Endothelial cell of umbilical vein (primary cell): Measurements from ENCODE around the gene COQ8B. TPM values are rescaled to one million over a fixed set of nuclear protein-coding genes. Genes with fewer than 3 reads are reported as not detected.

Source experiments
- BruUV-seq: library from RNA; stranded (reverse); fragments of 400-500 nt; replicated peaks from 2 replicates; lab custom pipeline; 2021; lab: Mats Ljungman, UMichigan
- CTCF ChIA-PET: fragments of 300-600, 350-600 bp; sonication (Branson Sonifier 250); formaldehyde crosslinking; loops from one replicate; lab custom pipeline; 2021; ENCODE audit warnings: antibody characterized with exemption, inconsistent platforms; lab: Charles Lee
- POLR2A ChIA-PET: fragments of 300-600, 350-600 bp; sonication (Branson Sonifier 250); formaldehyde crosslinking; loops from one replicate; lab custom pipeline; 2021; ENCODE audit warnings: antibody characterized with exemption, inconsistent platforms; lab: Charles Lee
- DNase-seq: peaks from one replicate; pipeline ENCODE4 v3.0.0-alpha.2; 2011; ENCODE audit warnings: low read depth, low spot score
- FAIRE-seq: peaks from 2 replicates; lab custom pipeline; 2011; peaks lifted over from hg19 to GRCh38; lab: Jason Lieb, UNC
- H2AFZ ChIP-seq: 2 replicates; pipeline ENCODE4 v1.6.0; 2012; ENCODE audit warnings: low read depth, low read length, control low read depth, inconsistent platforms
- H3K27ac ChIP-seq: 2 replicates; pipeline ENCODE4 v1.5.1; 2011; ENCODE audit warnings: low read depth, mild to moderate bottlenecking, control low read depth, low read length, moderate library complexity; ENCODE audit not compliant: insufficient read depth
- H3K27me3 ChIP-seq, 2 experiments: 2 replicates each; pipeline versions ENCODE4 v1.6.0 to v1.6.1; 2011; ENCODE audit warnings: low read length in 2 of 2, mixed read lengths in 1 of 2; ENCODE audit not compliant: control insufficient read depth in 2 of 2, insufficient read depth in 2 of 2
- H3K36me3 ChIP-seq, 2 experiments: 2 replicates in 1 of 2; 3 replicates in 1 of 2; pipeline ENCODE4 v1.5.1; 2011; ENCODE audit warnings: low read length in 2 of 2, mild to moderate bottlenecking in 1 of 2, moderate library complexity in 1 of 2; ENCODE audit not compliant: control insufficient read depth in 2 of 2, insufficient read depth in 2 of 2; ENCODE audit errors: extremely low read depth in 1 of 2
- H3K4me1 ChIP-seq: 3 replicates; pipeline ENCODE4 v1.5.1; 2011; ENCODE audit warnings: mild to moderate bottlenecking, low read length; ENCODE audit not compliant: control insufficient read depth, insufficient read depth; ENCODE audit errors: extremely low read depth
- H3K4me2 ChIP-seq: 2 replicates; pipeline ENCODE4 v1.6.1; 2011; ENCODE audit warnings: low read length, control low read depth, mixed read lengths; ENCODE audit not compliant: insufficient read depth
- H3K4me3 ChIP-seq, 3 experiments: fragments of 200-600 bp in 1 of 3; sonication (generic), shearing (Covaris generic) in 1 of 3; replicated peaks in 1 of 3; 2 replicates each; pipeline ENCODE4 v1.5.1; 2011 to 2016; ENCODE audit warnings: control low read depth in 3 of 3, low read length in 3 of 3, mild to moderate bottlenecking in 2 of 3, inconsistent platforms in 1 of 3, low read depth in 1 of 3, moderate library complexity in 1 of 3; ENCODE audit not compliant: insufficient read depth in 1 of 3
- H3K79me2 ChIP-seq: 2 replicates; pipeline ENCODE4 v1.6.0; 2012; ENCODE audit warnings: low read length, inconsistent platforms; ENCODE audit not compliant: control insufficient read depth, insufficient read depth
- H3K9ac ChIP-seq: replicated peaks from 2 replicates; pipeline ENCODE3; 2011; ENCODE audit warnings: low read length, control low read depth; ENCODE audit not compliant: insufficient read depth; ENCODE audit errors: extremely low read depth
- H3K9me1 ChIP-seq: replicated peaks from 3 replicates; pipeline ENCODE4 v1.6.0; 2011; ENCODE audit warnings: mild to moderate bottlenecking, low read length; ENCODE audit not compliant: control insufficient read depth, insufficient read depth; ENCODE audit errors: extremely low read depth
- H3K9me3 ChIP-seq: replicated peaks from 2 replicates; pipeline ENCODE4 v1.5.1; 2012; ENCODE audit warnings: low read length, inconsistent platforms; ENCODE audit not compliant: control insufficient read depth, insufficient read depth
- H4K20me1 ChIP-seq: replicated peaks from 2 replicates; pipeline ENCODE3; 2011; ENCODE audit warnings: mild to moderate bottlenecking, low read length; ENCODE audit not compliant: control insufficient read depth, insufficient read depth; ENCODE audit errors: extremely low read depth
- CTCF ChIP-seq, 2 donors: IDR thresholded peaks; 1 replicate in 1 of 2; 2 replicates in 1 of 2; pipeline ENCODE4 v1.5.1; 2011; ENCODE audit warnings: low read length in 2 of 2, mild to moderate bottlenecking in 2 of 2, moderate library complexity in 2 of 2, control low read depth in 1 of 2, inconsistent platforms in 1 of 2, low read depth in 1 of 2; ENCODE audit not compliant: insufficient read depth in 1 of 2; ENCODE audit errors: extremely low read depth in 1 of 2
- EZH2 ChIP-seq: IDR thresholded peaks from 2 replicates; pipeline ENCODE4 v1.6.1; 2012; ENCODE audit warnings: borderline replicate concordance, low read depth, mild to moderate bottlenecking, moderate library complexity, low read length, inconsistent platforms; ENCODE audit not compliant: severe bottlenecking
- GATA2 ChIP-seq: IDR thresholded peaks from 2 replicates; pipeline ENCODE4 v1.7.0; 2011; ENCODE audit warnings: low read depth, mild to moderate bottlenecking, moderate library complexity, mixed read lengths, low read length; ENCODE audit not compliant: insufficient read length, insufficient read depth
- JUN ChIP-seq: IDR thresholded peaks from 2 replicates; pipeline ENCODE4 v1.6.1; 2011; ENCODE audit warnings: borderline replicate concordance, low read depth; ENCODE audit not compliant: insufficient read length, insufficient read depth
- MAX ChIP-seq: IDR thresholded peaks from 2 replicates; pipeline ENCODE4 v1.6.1; 2011; ENCODE audit not compliant: insufficient read depth, insufficient read length
- MYC ChIP-seq: IDR thresholded peaks from one replicate; pipeline ENCODE4 v1.6.1; 2011; ENCODE audit warnings: mild to moderate bottlenecking, low read depth, low read length
- POLR2A ChIP-seq: IDR thresholded peaks from 2 replicates; pipeline ENCODE4 v1.6.1; 2012; ENCODE audit warnings: low read depth, mild to moderate bottlenecking, control low read depth, low read length
- dilution Hi-C: fragments of 300-500 bp; cut with MboI; formaldehyde crosslinking; loops from one replicate; pipeline ENCODE4 v1.15.0; 2019; ENCODE audit warnings: low sequenced_read_pairs; ENCODE audit not compliant: extremely low pct_ligation_motif_present
- intact Hi-C: fragments of 100-400 bp; cut with micrococcal nuclease; formaldehyde crosslinking; loops from one replicate; pipeline ENCODE4 v1.10.0; 2022
- polyA plus RNA-seq, 4 experiments: library from polyadenylated mRNA; depleted of rRNA in 3 of 4; stranded (reverse) in 3 of 4; unstranded in 1 of 4; fragments of >200 nt; gene quantifications; 2 replicates each; pipeline versions ENCODE4 v1.2.1 to v1.2.3, GENCODE V29; 2011 to 2012; ENCODE audit warnings: missing spikeins in 1 of 4
- total RNA-seq: library from RNA; stranded (reverse); gene quantifications from 2 replicates; pipeline ENCODE4 v1.2.3, GENCODE V29; 2021

The COQ8B gene
- total and polyA plus RNA-seq, 2 donors (not counting 3 experiments of a cell fraction or from before 2014, with no cell fraction given) = 16.2 to 19.2 TPM

GRCh38 chr19:40674291-40674690 is 42.4 kb downstream of the COQ8B start:
- no TSS peak for BruUV-seq
- H3K4me2 ChIP-seq = no peak overlapping the region
- peaks cover 26 to 60% of the 10 kb centered on the region in 2 experiments for H3K36me3 ChIP-seq
- intact Hi-C loops = no loop called here
- H3K9ac ChIP-seq = no peak overlapping the region
- no peak for DNase-seq
- H3K4me1 ChIP-seq = no peaks in the 10 kb centered on the region
- H3K27me3 ChIP-seq = no peaks in the 10 kb centered on the region
- dilution Hi-C loops = no loop called here
- no peaks in the 10 kb centered on the region for H3K9me1 ChIP-seq
- TF ChIP-seq POLR2A (no peak), GATA2 (no peak), MAX (no peak), EZH2 (no peak), CTCF (IDR thresholded peaks at IDR 0.05; ENCODE audit: extremely low read depth in 1 of 2, insufficient read depth in 1 of 2, low read depth in 1 of 2, low read length in 2 of 2) (no peak), JUN (no peak), MYC (no peak)
- ChIA-PET POLR2A (no interaction called here), CTCF (interaction anchor here (0.9 to 1.7 kb wide), 2 partner anchors 11 to 96 kb away, joined by 4 to 6 read pairs; no protein-coding TSS in a partner anchor)
- FAIRE-seq = no peak
- H3K4me3 ChIP-seq = no peak overlapping the region
- no peaks in the 10 kb centered on the region for H4K20me1 ChIP-seq
- no peak overlapping the region for H3K27ac ChIP-seq
- no peak overlapping the region for H2AFZ ChIP-seq
- no peaks in the 10 kb centered on the region for H3K79me2 ChIP-seq
- no peaks in the 10 kb centered on the region for H3K9me3 ChIP-seq
